ENCODE data around the gene BEST2.

Gene BEST2

DNA sequence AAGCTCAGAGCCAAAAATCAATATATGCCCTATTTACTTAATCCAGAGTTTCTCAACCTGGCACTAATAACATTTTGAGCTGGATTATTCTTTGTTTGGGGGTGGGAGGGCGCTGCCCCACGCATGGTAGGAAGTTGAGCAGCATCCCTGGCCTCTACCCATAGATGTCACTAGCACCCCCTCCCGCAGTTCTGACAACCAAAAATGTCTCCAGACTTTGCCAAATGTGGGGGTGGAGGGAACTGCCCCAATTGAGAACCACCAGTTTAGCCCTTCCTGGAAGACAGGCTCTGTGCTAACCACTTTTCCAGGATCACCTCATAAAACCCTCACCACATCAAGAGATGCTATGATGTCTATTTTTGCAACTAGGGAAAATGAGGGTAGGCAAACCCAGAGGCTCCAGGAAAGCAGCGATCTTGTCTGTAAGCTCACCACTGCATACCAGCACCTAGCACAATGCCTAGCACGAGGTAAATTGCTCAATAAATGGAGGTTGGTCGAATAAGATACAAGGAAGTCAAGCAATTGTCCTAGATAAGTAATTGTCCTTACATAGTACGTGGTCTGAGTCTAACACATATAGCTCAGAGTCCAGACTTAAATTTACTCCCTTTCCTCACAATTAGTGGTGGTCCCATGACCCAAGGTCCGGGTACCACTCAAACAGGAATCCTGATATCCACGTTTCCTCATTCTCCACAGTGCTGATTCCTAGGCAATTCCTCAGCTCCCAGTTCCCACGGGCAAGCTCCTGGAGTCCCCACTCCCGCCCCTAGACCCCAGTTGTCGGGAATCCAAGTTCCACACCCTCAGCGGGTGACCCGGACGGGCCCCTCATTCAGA is 18.0 kb upstream of the BEST2 start:
- no peaks in the 10 kb centered on the region for H3K27me3 ChIP-seq
- peaks cover 30% of the 10 kb centered on the region for H3K36me3 ChIP-seq
- peaks cover 45 to 49% of the 10 kb centered on the region in 2 experiments for H3K4me1 ChIP-seq (ENCODE audit: control insufficient read depth in 1 of 2, insufficient read depth in 1 of 2, low read depth in 1 of 2, low read length in 1 of 2)
- peak overlapping the region; percentile 80 to 96 for H3K4me3 ChIP-seq (ENCODE audit: low read depth in 1 of 2, low read length in 1 of 2)
- H3K9me3 ChIP-seq = no peaks in the 10 kb centered on the region
- TF ChIP-seq, protein P1, sequence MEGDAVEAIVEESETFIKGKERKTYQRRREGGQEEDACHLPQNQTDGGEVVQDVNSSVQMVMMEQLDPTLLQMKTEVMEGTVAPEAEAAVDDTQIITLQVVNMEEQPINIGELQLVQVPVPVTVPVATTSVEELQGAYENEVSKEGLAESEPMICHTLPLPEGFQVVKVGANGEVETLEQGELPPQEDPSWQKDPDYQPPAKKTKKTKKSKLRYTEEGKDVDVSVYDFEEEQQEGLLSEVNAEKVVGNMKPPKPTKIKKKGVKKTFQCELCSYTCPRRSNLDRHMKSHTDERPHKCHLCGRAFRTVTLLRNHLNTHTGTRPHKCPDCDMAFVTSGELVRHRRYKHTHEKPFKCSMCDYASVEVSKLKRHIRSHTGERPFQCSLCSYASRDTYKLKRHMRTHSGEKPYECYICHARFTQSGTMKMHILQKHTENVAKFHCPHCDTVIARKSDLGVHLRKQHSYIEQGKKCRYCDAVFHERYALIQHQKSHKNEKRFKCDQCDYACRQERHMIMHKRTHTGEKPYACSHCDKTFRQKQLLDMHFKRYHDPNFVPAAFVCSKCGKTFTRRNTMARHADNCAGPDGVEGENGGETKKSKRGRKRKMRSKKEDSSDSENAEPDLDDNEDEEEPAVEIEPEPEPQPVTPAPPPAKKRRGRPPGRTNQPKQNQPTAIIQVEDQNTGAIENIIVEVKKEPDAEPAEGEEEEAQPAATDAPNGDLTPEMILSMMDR (IDR thresholded peaks at IDR 0.05) = no peak
- peak overlapping the region; percentile 98 for H3K27ac ChIP-seq

DNA sequence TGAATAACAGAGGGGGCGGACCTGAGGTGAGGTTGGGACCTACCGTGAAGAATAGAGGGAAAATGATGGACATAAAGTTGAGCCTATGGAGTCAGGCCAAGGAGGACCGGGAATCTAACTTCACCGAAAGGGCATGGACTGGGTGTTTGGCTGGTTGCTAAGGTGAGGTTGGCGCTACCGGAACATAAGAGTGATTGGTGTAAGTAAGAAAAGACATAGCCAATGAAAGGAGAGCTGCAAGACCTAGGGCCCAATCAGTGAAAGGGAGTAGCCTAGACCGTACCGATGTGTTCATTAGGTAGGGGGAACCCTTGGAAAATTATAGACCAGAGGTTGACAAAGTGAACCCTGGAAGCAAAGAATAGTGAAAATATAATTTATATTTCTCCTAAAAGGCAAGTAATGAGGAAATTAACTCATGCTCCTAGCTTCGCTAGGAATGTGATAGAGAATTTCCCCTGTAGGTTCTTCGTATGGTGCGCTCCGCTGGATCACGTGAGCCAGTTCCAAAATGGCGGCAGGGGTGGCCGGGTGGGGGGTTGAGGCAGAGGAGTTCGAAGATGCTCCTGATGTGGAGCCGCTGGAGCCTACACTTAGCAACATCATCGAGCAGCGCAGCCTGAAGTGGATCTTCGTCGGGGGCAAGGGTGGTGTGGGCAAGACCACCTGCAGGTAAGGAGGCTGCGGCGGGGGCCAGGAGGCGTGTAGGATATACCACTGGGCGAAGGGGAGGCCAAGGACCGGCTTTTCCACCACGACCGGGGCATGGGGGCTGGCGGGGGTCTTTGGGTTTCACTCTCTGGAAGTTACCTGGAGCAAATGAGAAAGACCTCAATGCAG is 14.4 kb upstream of the BEST2 start, which contains the start of gene GET3:
GET3 (plus strand) TSS at position 503 of the 840 bp plus-strand sequence; CDS start at position 512, 9 bp downstream.
- H3K27ac ChIP-seq = peak within 1 kb of the TSS; percentile 71
- peaks cover 42 to 43% of the 10 kb centered on the region in 2 experiments for H3K4me1 ChIP-seq (ENCODE audit: control insufficient read depth in 1 of 2, insufficient read depth in 1 of 2, low read depth in 1 of 2, low read length in 1 of 2)
- TF ChIP-seq, protein P1 (IDR thresholded peaks at IDR 0.05) = peak; percentile 35
- H3K9me3 ChIP-seq = no peaks in the 10 kb centered on the region
- peak within 1 kb of the TSS; percentile 85 to 89 for H3K4me3 ChIP-seq (ENCODE audit: low read depth in 1 of 2, low read length in 1 of 2)
- peaks cover 6% of the 10 kb centered on the region for H3K36me3 ChIP-seq
- H3K27me3 ChIP-seq = no peaks in the 10 kb centered on the region

DNA sequence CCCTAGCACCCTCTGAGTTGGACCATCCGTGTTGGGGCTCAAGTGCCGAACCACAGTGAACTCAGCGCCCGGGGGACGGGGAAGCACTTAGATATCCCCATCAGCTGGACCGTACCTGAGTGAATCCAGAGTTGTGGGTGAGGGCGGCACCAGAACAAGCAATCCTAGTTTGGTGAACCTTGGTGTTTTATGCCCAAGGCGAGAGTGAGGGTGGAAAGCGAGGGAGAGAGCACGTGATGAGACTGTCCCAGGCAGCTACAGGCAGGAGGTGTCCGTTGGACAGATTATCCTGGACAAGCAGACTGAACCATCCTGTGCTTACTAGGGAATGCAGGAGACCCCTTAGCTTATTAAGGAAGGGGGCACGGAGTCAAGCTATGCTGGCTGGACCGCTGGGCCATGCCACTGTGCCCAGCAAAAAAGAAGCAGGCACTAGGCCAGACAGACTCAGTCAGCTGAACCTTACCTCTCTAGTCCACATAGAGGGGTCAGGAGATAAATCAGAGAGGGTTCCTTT is 13.7 kb upstream of the BEST2 start:
- Histone ChIP-seq H3K9me3 (no peaks in the 10 kb centered on the region), H3K4me3 (ENCODE audit: low read depth in 1 of 2, low read length in 1 of 2) (peak overlapping the region; percentile 85 to 89), H3K36me3 (peaks cover 6% of the 10 kb centered on the region), H3K27me3 (no peaks in the 10 kb centered on the region), H3K27ac (peak overlapping the region; percentile 71), H3K4me1 (ENCODE audit: control insufficient read depth in 1 of 2, insufficient read depth in 1 of 2, low read depth in 1 of 2, low read length in 1 of 2) (peaks cover 35 to 37% of the 10 kb centered on the region in 2 experiments)
- TF ChIP-seq, protein P1 (IDR thresholded peaks at IDR 0.05) = no peak

DNA sequence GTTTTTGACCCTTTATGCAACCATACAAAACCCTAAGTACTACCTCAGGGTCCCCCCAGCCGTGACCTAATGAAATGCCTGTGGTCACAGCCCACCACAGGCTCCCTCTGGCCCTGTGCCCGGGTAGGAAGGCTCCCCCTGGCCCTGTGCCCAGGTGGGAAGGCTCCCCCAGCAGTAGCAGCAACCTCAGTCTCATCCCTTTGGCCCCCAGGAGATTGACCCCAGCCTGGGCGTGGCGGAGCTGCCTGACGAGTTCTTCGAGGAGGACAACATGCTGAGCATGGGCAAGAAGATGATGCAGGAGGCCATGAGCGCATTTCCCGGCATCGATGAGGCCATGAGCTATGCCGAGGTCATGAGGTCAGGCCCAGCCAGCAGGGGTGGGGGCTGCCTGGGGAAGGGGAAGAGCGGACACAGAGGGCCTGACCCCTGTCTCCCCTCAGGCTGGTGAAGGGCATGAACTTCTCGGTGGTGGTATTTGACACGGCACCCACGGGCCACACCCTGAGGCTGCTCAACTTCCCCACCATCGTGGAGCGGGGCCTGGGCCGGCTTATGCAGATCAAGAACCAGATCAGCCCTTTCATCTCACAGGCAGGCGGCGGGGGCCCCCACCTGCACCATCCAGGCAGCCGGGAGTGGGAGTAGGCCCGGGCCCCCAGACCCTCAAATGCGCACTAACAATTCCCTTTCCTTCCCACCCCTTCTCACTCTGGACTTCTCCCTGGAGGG is 6.3 kb upstream of the BEST2 start:
- no peak overlapping the region for H3K4me3 ChIP-seq (ENCODE audit: low read depth in 1 of 2, low read length in 1 of 2)

More for the DNA sequence above, 6.3 kb upstream of the BEST2 start:
- Histone ChIP-seq H3K36me3 (peaks cover 45% of the 10 kb centered on the region), H3K4me1 (ENCODE audit: control insufficient read depth in 1 of 2, insufficient read depth in 1 of 2, low read depth in 1 of 2, low read length in 1 of 2) (no peaks in the 10 kb centered on the region), H3K9me3 (no peaks in the 10 kb centered on the region), H3K27me3 (peaks cover 12% of the 10 kb centered on the region), H3K27ac (no peak overlapping the region)
- TF ChIP-seq, protein P1 (IDR thresholded peaks at IDR 0.05) = no peak
